PFSK-1 (cell line): ENCODE data around the gene ARFGAP1.

ENCODE experiments used
- POLR2AphosphoS5 ChIP-seq: IDR thresholded peaks from 2 replicates; pipeline ENCODE4 v1.6.1; 2012; ENCODE audit warnings: low read depth, mild to moderate bottlenecking, control low read depth, low read length, moderate library complexity
- REST ChIP-seq, 2 experiments: IDR thresholded peaks; 2 replicates each; pipeline versions ENCODE4 v1.6.1 to v1.8.0; 2011 to 2012; ENCODE audit warnings: low read depth in 2 of 2, low read length in 2 of 2, control low read depth in 1 of 2, inconsistent platforms in 1 of 2, mild to moderate bottlenecking in 1 of 2, moderate library complexity in 1 of 2; ENCODE audit not compliant: insufficient read depth in 1 of 2
- SIN3A ChIP-seq: IDR thresholded peaks from 2 replicates; pipeline ENCODE4 v1.6.1; 2012; ENCODE audit warnings: mild to moderate bottlenecking, low read length, moderate library complexity, borderline replicate concordance; ENCODE audit not compliant: insufficient read depth
- TAF1 ChIP-seq: IDR thresholded peaks from 2 replicates; pipeline ENCODE4 v1.6.1; 2012; ENCODE audit warnings: low read length, control low read depth, borderline replicate concordance; ENCODE audit not compliant: insufficient read depth

- TF ChIP-seq SIN3A: no peak
- no peak for TF ChIP-seq REST (IDR thresholded peaks at IDR 0.05; ENCODE audit: insufficient read depth in 1 of 2, low read depth in 2 of 2, low read length in 2 of 2)
- no peak for TF ChIP-seq TAF1
- no peak for TF ChIP-seq POLR2AphosphoS5
Measured at GRCh38 chr20:63319164-63320040, 46.8 kb downstream of the ARFGAP1 start.
